ENCODE measurements around the gene RELCH.

RELCH gene

GRCh38 chr18:62250475-62250874 lies 63.4 kb downstream of the RELCH start:
- DNase-seq: no peak

- no peak for DNase-seq
Observed at GRCh38 chr18:62258093-62258492, 71.0 kb downstream of the RELCH start.

GRCh38 chr18:62258616-62259015 lies 71.6 kb downstream of the RELCH start:
- no peak for DNase-seq

- DNase-seq: no peak
Observed at GRCh38 chr18:62262061-62262460, 75.0 kb downstream of the RELCH start.

- no peak for DNase-seq
Observed at GRCh38 chr18:62264984-62265383, 77.9 kb downstream of the RELCH start.

- DNase-seq: no peak
Observed at GRCh38 chr18:62277045-62277444, 90.0 kb downstream of the RELCH start.

GRCh38 chr18:62279561-62279960 lies 92.5 kb downstream of the RELCH start:
- DNase-seq: no peak

GRCh38 chr18:62280058-62280457 lies 93.0 kb downstream of the RELCH start:
- no peak for DNase-seq

- DNase-seq: no peak
Observed at GRCh38 chr18:62280786-62281185, 93.7 kb downstream of the RELCH start.

GRCh38 chr18:62281684-62282083 lies 94.6 kb downstream of the RELCH start:
- DNase-seq: no peak

- DNase-seq: no peak
Observed at GRCh38 chr18:62282188-62282629, 95.2 kb downstream of the RELCH start.

GRCh38 chr18:62284637-62285036 lies 97.6 kb downstream of the RELCH start:
- DNase-seq: no peak

- no peak for DNase-seq
Observed at GRCh38 chr18:62285281-62285680, 98.2 kb downstream of the RELCH start.

GRCh38 chr18:62287781-62288664 lies 101.0 kb downstream of the RELCH start:
- no peak for DNase-seq

GRCh38 chr18:62288665-62289008 lies 101.6 kb downstream of the RELCH start:
- no peak for DNase-seq

- no peak for DNase-seq
Observed at GRCh38 chr18:62289047-62289446, 102.0 kb downstream of the RELCH start.

GRCh38 chr18:62294073-62294472 lies 107.0 kb downstream of the RELCH start:
- no peak for DNase-seq

- no peak for DNase-seq
Observed at GRCh38 chr18:62300359-62300963, 113.4 kb downstream of the RELCH start.

- no peak for DNase-seq
Observed at GRCh38 chr18:62301322-62301721, 114.3 kb downstream of the RELCH start.

GRCh38 chr18:62312851-62313250 lies 125.8 kb downstream of the RELCH start:
- DNase-seq: no peak

GRCh38 chr18:62318228-62319180 lies 131.4 kb downstream of the RELCH start:
- DNase-seq: no peak

GRCh38 chr18:62321201-62321600 lies 134.1 kb downstream of the RELCH start:
- DNase-seq: no peak

GRCh38 chr18:62323483-62324180 lies 136.6 kb downstream of the RELCH start:
- DNase-seq: no peak

Data from NCI-H524 treated with DMSO at 0.1 percent for 48 hours (cell line).